Endothelial cell of umbilical vein (primary cell): Measurements from ENCODE around the gene PHC3. TPM values are rescaled to one million over a fixed set of nuclear protein-coding genes. Genes with fewer than 3 reads are reported as not detected.

ENCODE experiments used
- BruUV-seq: library from RNA; stranded (reverse); fragments of 400-500 nt; replicated peaks from 2 replicates; lab custom pipeline; 2021; lab: Mats Ljungman, UMichigan
- CTCF ChIA-PET: fragments of 300-600, 350-600 bp; sonication (Branson Sonifier 250); formaldehyde crosslinking; loops from one replicate; lab custom pipeline; 2021; ENCODE audit warnings: antibody characterized with exemption, inconsistent platforms; lab: Charles Lee
- POLR2A ChIA-PET: fragments of 300-600, 350-600 bp; sonication (Branson Sonifier 250); formaldehyde crosslinking; loops from one replicate; lab custom pipeline; 2021; ENCODE audit warnings: antibody characterized with exemption, inconsistent platforms; lab: Charles Lee
- DNase-seq: peaks from one replicate; pipeline ENCODE4 v3.0.0-alpha.2; 2011; ENCODE audit warnings: low read depth, low spot score
- FAIRE-seq: peaks from 2 replicates; lab custom pipeline; 2011; peaks lifted over from hg19 to GRCh38; lab: Jason Lieb, UNC
- H2AFZ ChIP-seq: 2 replicates; pipeline ENCODE4 v1.6.0; 2012; ENCODE audit warnings: low read depth, low read length, control low read depth, inconsistent platforms
- H3K27ac ChIP-seq: 2 replicates; pipeline ENCODE4 v1.5.1; 2011; ENCODE audit warnings: low read depth, mild to moderate bottlenecking, control low read depth, low read length, moderate library complexity; ENCODE audit not compliant: insufficient read depth
- H3K27me3 ChIP-seq, 2 experiments: 2 replicates each; pipeline versions ENCODE4 v1.6.0 to v1.6.1; 2011; ENCODE audit warnings: low read length in 2 of 2, mixed read lengths in 1 of 2; ENCODE audit not compliant: control insufficient read depth in 2 of 2, insufficient read depth in 2 of 2
- H3K36me3 ChIP-seq, 2 experiments: 2 replicates in 1 of 2; 3 replicates in 1 of 2; pipeline ENCODE4 v1.5.1; 2011; ENCODE audit warnings: low read length in 2 of 2, mild to moderate bottlenecking in 1 of 2, moderate library complexity in 1 of 2; ENCODE audit not compliant: control insufficient read depth in 2 of 2, insufficient read depth in 2 of 2; ENCODE audit errors: extremely low read depth in 1 of 2
- H3K4me1 ChIP-seq: 3 replicates; pipeline ENCODE4 v1.5.1; 2011; ENCODE audit warnings: mild to moderate bottlenecking, low read length; ENCODE audit not compliant: control insufficient read depth, insufficient read depth; ENCODE audit errors: extremely low read depth
- H3K4me2 ChIP-seq: 2 replicates; pipeline ENCODE4 v1.6.1; 2011; ENCODE audit warnings: low read length, control low read depth, mixed read lengths; ENCODE audit not compliant: insufficient read depth
- H3K4me3 ChIP-seq, 3 experiments: fragments of 200-600 bp in 1 of 3; sonication (generic), shearing (Covaris generic) in 1 of 3; replicated peaks in 1 of 3; 2 replicates each; pipeline ENCODE4 v1.5.1; 2011 to 2016; ENCODE audit warnings: control low read depth in 3 of 3, low read length in 3 of 3, mild to moderate bottlenecking in 2 of 3, inconsistent platforms in 1 of 3, low read depth in 1 of 3, moderate library complexity in 1 of 3; ENCODE audit not compliant: insufficient read depth in 1 of 3
- H3K79me2 ChIP-seq: 2 replicates; pipeline ENCODE4 v1.6.0; 2012; ENCODE audit warnings: low read length, inconsistent platforms; ENCODE audit not compliant: control insufficient read depth, insufficient read depth
- H3K9ac ChIP-seq: replicated peaks from 2 replicates; pipeline ENCODE3; 2011; ENCODE audit warnings: low read length, control low read depth; ENCODE audit not compliant: insufficient read depth; ENCODE audit errors: extremely low read depth
- H3K9me1 ChIP-seq: replicated peaks from 3 replicates; pipeline ENCODE4 v1.6.0; 2011; ENCODE audit warnings: mild to moderate bottlenecking, low read length; ENCODE audit not compliant: control insufficient read depth, insufficient read depth; ENCODE audit errors: extremely low read depth
- H3K9me3 ChIP-seq: replicated peaks from 2 replicates; pipeline ENCODE4 v1.5.1; 2012; ENCODE audit warnings: low read length, inconsistent platforms; ENCODE audit not compliant: control insufficient read depth, insufficient read depth
- H4K20me1 ChIP-seq: replicated peaks from 2 replicates; pipeline ENCODE3; 2011; ENCODE audit warnings: mild to moderate bottlenecking, low read length; ENCODE audit not compliant: control insufficient read depth, insufficient read depth; ENCODE audit errors: extremely low read depth
- EZH2 ChIP-seq: IDR thresholded peaks from 2 replicates; pipeline ENCODE4 v1.6.1; 2012; ENCODE audit warnings: borderline replicate concordance, low read depth, mild to moderate bottlenecking, moderate library complexity, low read length, inconsistent platforms; ENCODE audit not compliant: severe bottlenecking
- FOS ChIP-seq: IDR thresholded peaks from 2 replicates; pipeline ENCODE4 v1.6.1; 2011; ENCODE audit warnings: mild to moderate bottlenecking, low read length, moderate library complexity, borderline replicate concordance; ENCODE audit not compliant: insufficient read depth
- GATA2 ChIP-seq: IDR thresholded peaks from 2 replicates; pipeline ENCODE4 v1.7.0; 2011; ENCODE audit warnings: low read depth, mild to moderate bottlenecking, moderate library complexity, mixed read lengths, low read length; ENCODE audit not compliant: insufficient read length, insufficient read depth
- JUN ChIP-seq: IDR thresholded peaks from 2 replicates; pipeline ENCODE4 v1.6.1; 2011; ENCODE audit warnings: borderline replicate concordance, low read depth; ENCODE audit not compliant: insufficient read length, insufficient read depth
- MYC ChIP-seq: IDR thresholded peaks from one replicate; pipeline ENCODE4 v1.6.1; 2011; ENCODE audit warnings: mild to moderate bottlenecking, low read depth, low read length
- POLR2A ChIP-seq: IDR thresholded peaks from 2 replicates; pipeline ENCODE4 v1.6.1; 2012; ENCODE audit warnings: low read depth, mild to moderate bottlenecking, control low read depth, low read length
- POLR2AphosphoS5 ChIP-seq: IDR thresholded peaks from 2 replicates; pipeline ENCODE4 v1.6.1; 2012; ENCODE audit warnings: low read depth, mild to moderate bottlenecking, control low read depth, low read length, moderate library complexity; ENCODE audit not compliant: insufficient read depth
- dilution Hi-C: fragments of 300-500 bp; cut with MboI; formaldehyde crosslinking; loops from one replicate; pipeline ENCODE4 v1.15.0; 2019; ENCODE audit warnings: low sequenced_read_pairs; ENCODE audit not compliant: extremely low pct_ligation_motif_present
- intact Hi-C: fragments of 100-400 bp; cut with micrococcal nuclease; formaldehyde crosslinking; loops from one replicate; pipeline ENCODE4 v1.10.0; 2022
- polyA plus RNA-seq, 4 experiments: library from polyadenylated mRNA; depleted of rRNA in 3 of 4; stranded (reverse) in 3 of 4; unstranded in 1 of 4; fragments of >200 nt; gene quantifications; 2 replicates each; pipeline versions ENCODE4 v1.2.1 to v1.2.3, GENCODE V29; 2011 to 2012; ENCODE audit warnings: missing spikeins in 1 of 4
- total RNA-seq: library from RNA; stranded (reverse); gene quantifications from 2 replicates; pipeline ENCODE4 v1.2.3, GENCODE V29; 2021
- TF ChIP-seq, protein P1 (sequence below): IDR thresholded peaks from 2 replicates; pipeline ENCODE4 v1.6.1; 2011; ENCODE audit not compliant: insufficient read depth, insufficient read length
- TF ChIP-seq, protein P2 (sequence below), 2 donors: IDR thresholded peaks; 1 replicate in 1 of 2; 2 replicates in 1 of 2; pipeline ENCODE4 v1.5.1; 2011; ENCODE audit warnings: low read length in 2 of 2, mild to moderate bottlenecking in 2 of 2, moderate library complexity in 2 of 2, control low read depth in 1 of 2, inconsistent platforms in 1 of 2, low read depth in 1 of 2; ENCODE audit not compliant: insufficient read depth in 1 of 2; ENCODE audit errors: extremely low read depth in 1 of 2

PHC3 gene
- total and polyA plus RNA-seq, 2 donors (not counting 3 experiments of a cell fraction or from before 2014, with no cell fraction given), result 35.7 to 45.8 TPM

DNA sequence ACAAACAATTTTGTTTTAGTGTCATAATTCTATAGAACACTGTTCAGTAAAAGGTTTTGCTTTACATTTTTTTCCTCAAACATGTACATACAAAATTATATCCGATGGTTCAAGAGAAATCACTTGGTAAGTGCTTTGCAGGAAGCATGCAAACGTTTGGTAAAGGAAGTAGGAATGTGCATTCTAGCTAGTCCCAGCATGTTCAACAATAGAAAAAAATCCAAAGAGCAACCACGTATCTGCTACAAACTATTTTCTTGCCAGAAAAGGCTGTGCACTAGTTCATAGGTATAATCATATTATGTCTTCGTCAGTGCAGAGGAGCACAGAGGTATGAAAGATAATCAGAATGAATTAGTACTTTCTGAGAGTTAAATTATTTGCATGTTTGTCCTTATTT is 85.8 kb downstream of the PHC3 start:
- H3K9me1 ChIP-seq, result no peaks in the 10 kb centered on the region
- FAIRE-seq (no peak), DNase-seq (no peak)
- dilution Hi-C loops, result no loop called here
- H2AFZ ChIP-seq, result no peak overlapping the region
- ChIA-PET CTCF (no interaction called here), POLR2A (no interaction called here)
- no peak for TF ChIP-seq MYC
- TF ChIP-seq GATA2, result no peak
- no peak for TF ChIP-seq POLR2A
- TF ChIP-seq FOS, result no peak
- TF ChIP-seq, protein P1, sequence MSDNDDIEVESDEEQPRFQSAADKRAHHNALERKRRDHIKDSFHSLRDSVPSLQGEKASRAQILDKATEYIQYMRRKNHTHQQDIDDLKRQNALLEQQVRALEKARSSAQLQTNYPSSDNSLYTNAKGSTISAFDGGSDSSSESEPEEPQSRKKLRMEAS, result no peak
- TF ChIP-seq, protein P2, sequence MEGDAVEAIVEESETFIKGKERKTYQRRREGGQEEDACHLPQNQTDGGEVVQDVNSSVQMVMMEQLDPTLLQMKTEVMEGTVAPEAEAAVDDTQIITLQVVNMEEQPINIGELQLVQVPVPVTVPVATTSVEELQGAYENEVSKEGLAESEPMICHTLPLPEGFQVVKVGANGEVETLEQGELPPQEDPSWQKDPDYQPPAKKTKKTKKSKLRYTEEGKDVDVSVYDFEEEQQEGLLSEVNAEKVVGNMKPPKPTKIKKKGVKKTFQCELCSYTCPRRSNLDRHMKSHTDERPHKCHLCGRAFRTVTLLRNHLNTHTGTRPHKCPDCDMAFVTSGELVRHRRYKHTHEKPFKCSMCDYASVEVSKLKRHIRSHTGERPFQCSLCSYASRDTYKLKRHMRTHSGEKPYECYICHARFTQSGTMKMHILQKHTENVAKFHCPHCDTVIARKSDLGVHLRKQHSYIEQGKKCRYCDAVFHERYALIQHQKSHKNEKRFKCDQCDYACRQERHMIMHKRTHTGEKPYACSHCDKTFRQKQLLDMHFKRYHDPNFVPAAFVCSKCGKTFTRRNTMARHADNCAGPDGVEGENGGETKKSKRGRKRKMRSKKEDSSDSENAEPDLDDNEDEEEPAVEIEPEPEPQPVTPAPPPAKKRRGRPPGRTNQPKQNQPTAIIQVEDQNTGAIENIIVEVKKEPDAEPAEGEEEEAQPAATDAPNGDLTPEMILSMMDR (IDR thresholded peaks at IDR 0.05; ENCODE audit: extremely low read depth in 1 of 2, insufficient read depth in 1 of 2, low read depth in 1 of 2, low read length in 2 of 2), result no peak
- TF ChIP-seq EZH2, result no peak
- TF ChIP-seq JUN, result no peak
- no peak for TF ChIP-seq POLR2AphosphoS5
- no peaks in the 10 kb centered on the region for H3K79me2 ChIP-seq
- BruUV-seq, result no TSS peak
- peaks cover 2 to 19% of the 10 kb centered on the region in 2 experiments for H3K36me3 ChIP-seq
- H3K9me3 ChIP-seq, result no peaks in the 10 kb centered on the region
- H3K4me1 ChIP-seq, result no peaks in the 10 kb centered on the region
- no peaks in the 10 kb centered on the region for H3K27me3 ChIP-seq
- no peak overlapping the region for H3K27ac ChIP-seq
- H3K4me3 ChIP-seq, result no peak overlapping the region
- no peaks in the 10 kb centered on the region for H4K20me1 ChIP-seq
- H3K4me2 ChIP-seq, result no peak overlapping the region
- intact Hi-C loops, result no loop called here
- no peak overlapping the region for H3K9ac ChIP-seq
